Epithelial cell of esophagus (primary cell): Measurements from ENCODE around the gene SCO2.
"Not testable (repeated sequence)": the region's sequence is repeated elsewhere in the genome, so short reads cannot be mapped to it uniquely, and the experiment has no call there.

Experiments
- DNase-seq: peaks from one replicate; pipeline ENCODE4 v3.0.0; 2010; ENCODE audit warnings: low read depth
- H3K4me3 ChIP-seq: 2 replicates; pipeline ENCODE4 v1.5.1; 2011; ENCODE audit warnings: mild to moderate bottlenecking, low read length, control low read depth
- CTCF ChIP-seq: IDR thresholded peaks from 2 replicates; pipeline ENCODE4 v1.5.1; 2011; ENCODE audit warnings: low read depth, mild to moderate bottlenecking, low read length, control low read depth, inconsistent platforms; ENCODE audit not compliant: insufficient read depth; ENCODE audit errors: missing control alignments

SCO2 gene

GRCh38 chr22:50522806-50523438, 2.5 kb downstream of the SCO2 start:
- no peak for DNase-seq
- H3K4me3 ChIP-seq: no peak overlapping the region
- no peak for TF ChIP-seq CTCF

GRCh38 chr22:50522208-50522805, 3.1 kb downstream of the SCO2 start:
- H3K4me3 ChIP-seq: no peak overlapping the region
- no peak for TF ChIP-seq CTCF
- DNase-seq: no peak

GRCh38 chr22:50521710-50522109, 3.7 kb downstream of the SCO2 start:
- no peak for TF ChIP-seq CTCF
- no peak overlapping the region for H3K4me3 ChIP-seq

GRCh38 chr22:50520826-50521453, 4.5 kb downstream of the SCO2 start:
- DNase-seq: no peak
- TF ChIP-seq CTCF: no peak
- H3K4me3 ChIP-seq: no peak overlapping the region

More at GRCh38 chr22:50521710-50522109, 3.7 kb downstream of the SCO2 start:
- no peak for DNase-seq

- DNase-seq, H3K4me3 ChIP-seq: not testable (repeated sequence)
Observed at GRCh38 chr22:50520184-50520583, 5.2 kb downstream of the SCO2 start.

- no peak for TF ChIP-seq CTCF
- DNase-seq: no peak
- H3K4me3 ChIP-seq: no peak overlapping the region
Observed at GRCh38 chr22:50519151-50519550, 6.2 kb downstream of the SCO2 start.

- no peak overlapping the region for H3K4me3 ChIP-seq
- DNase-seq: no peak
- no peak for TF ChIP-seq CTCF
Observed at GRCh38 chr22:50518606-50519005, 6.8 kb downstream of the SCO2 start.
